Sigmoid colon (tissue), 4 donors: Measurements from ENCODE around the gene TMEM11.

Experiments used
- CTCF ChIP-seq, 4 experiments: fragments of 450-650 bp in 3 of 4; fragments of 200-600 bp in 1 of 4; IDR thresholded peaks; one replicate each; pipeline ENCODE4 v1.5.1; 2016 to 2019; ENCODE audit warnings: antibody characterized with exemption in 4 of 4, mild to moderate bottlenecking in 3 of 4, moderate library complexity in 2 of 4
- POLR2AphosphoS5 ChIP-seq, 4 donors: sonication (generic); formaldehyde crosslinking; IDR thresholded peaks; one replicate each; pipeline ENCODE4 v1.6.1; 2017; ENCODE audit warnings: antibody characterized with exemption in 4 of 4

GRCh38 chr17:21201298-21201595 is 12.7 kb downstream of the TMEM11 start:
- no peak for TF ChIP-seq POLR2AphosphoS5 (IDR thresholded peaks at IDR 0.05)
- no peak for TF ChIP-seq CTCF (IDR thresholded peaks at IDR 0.05)
